Left ventricle myocardium inferior (tissue), 1 donor: ENCODE measurements around the gene WTIP. TPM values are rescaled to one million over a fixed set of nuclear protein-coding genes. Genes with fewer than 3 reads are reported as not detected.

Source experiments
- DNase-seq: peaks from one replicate; pipeline ENCODE4 v3.0.0-alpha.2; 2020
- H3K27ac ChIP-seq: fragments of 200-600 bp; replicated peaks from 2 replicates; pipeline ENCODE4 v1.8.0; 2021
- H3K27me3 ChIP-seq: fragments of 200-600 bp; 2 replicates; pipeline ENCODE4 v1.8.0; 2021; ENCODE audit warnings: low read depth
- H3K36me3 ChIP-seq: fragments of 200-600 bp; 2 replicates; pipeline ENCODE4 v1.8.0; 2021
- H3K4me1 ChIP-seq: fragments of 200-600 bp; 2 replicates; pipeline ENCODE4 v1.8.0; 2021
- H3K4me3 ChIP-seq: fragments of 200-600 bp; 2 replicates; pipeline ENCODE4 v1.8.0; 2021; ENCODE audit warnings: mild to moderate bottlenecking, moderate library complexity
- H3K9me3 ChIP-seq: fragments of 200-600 bp; replicated peaks from 2 replicates; pipeline ENCODE4 v1.8.0; 2021
- intact Hi-C: fragments of 100-400 bp; cut with micrococcal nuclease; formaldehyde crosslinking; loops from one replicate; pipeline ENCODE4 v1.11.0; 2022
- total RNA-seq: library from RNA; stranded (reverse); fragmentation: NEBNext Ultra II Directional; extraction: Animal tissue kit (Norgen Biotek cat#: 25700); gene quantifications from one replicate; pipeline ENCODE4 v1.2.1, GENCODE V29; 2021
- TF ChIP-seq, protein P1 (sequence below): fragments of 200-600 bp; IDR thresholded peaks from 2 replicates; pipeline ENCODE4 v1.8.0; 2021; ENCODE audit warnings: antibody characterized with exemption, mild to moderate bottlenecking, borderline replicate concordance
- donor health status: DM: no; HTN: yes; CAD: no; lungs with severe emphysema.

Gene WTIP
- total RNA-seq, 1 donor from 2014 or later, result 19.5 TPM

DNA sequence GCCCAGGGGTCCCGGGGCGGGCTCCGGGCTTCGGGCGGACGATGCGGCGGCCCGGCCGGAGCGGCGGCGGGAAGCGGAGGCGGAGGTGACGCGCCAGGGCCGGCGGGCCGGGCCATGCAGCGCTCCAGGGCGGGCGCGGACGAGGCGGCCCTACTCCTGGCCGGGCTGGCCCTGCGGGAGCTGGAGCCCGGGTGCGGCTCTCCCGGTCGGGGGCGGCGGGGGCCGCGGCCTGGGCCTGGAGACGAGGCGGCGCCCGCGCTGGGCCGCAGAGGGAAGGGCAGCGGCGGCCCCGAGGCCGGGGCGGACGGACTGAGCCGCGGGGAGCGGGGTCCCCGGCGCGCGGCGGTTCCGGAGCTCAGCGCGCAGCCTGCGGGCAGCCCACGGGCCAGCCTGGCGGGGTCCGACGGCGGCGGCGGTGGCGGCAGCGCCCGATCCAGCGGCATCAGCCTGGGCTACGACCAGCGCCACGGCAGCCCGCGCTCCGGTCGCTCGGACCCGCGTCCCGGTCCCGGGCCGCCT lies 362 bp downstream of the WTIP start:
- peak overlapping the region; percentile 82 for H3K4me3 ChIP-seq
- no peaks in the 10 kb centered on the region for H3K36me3 ChIP-seq
- peaks cover 46% of the 10 kb centered on the region for H3K4me1 ChIP-seq
- TF ChIP-seq, protein P1, sequence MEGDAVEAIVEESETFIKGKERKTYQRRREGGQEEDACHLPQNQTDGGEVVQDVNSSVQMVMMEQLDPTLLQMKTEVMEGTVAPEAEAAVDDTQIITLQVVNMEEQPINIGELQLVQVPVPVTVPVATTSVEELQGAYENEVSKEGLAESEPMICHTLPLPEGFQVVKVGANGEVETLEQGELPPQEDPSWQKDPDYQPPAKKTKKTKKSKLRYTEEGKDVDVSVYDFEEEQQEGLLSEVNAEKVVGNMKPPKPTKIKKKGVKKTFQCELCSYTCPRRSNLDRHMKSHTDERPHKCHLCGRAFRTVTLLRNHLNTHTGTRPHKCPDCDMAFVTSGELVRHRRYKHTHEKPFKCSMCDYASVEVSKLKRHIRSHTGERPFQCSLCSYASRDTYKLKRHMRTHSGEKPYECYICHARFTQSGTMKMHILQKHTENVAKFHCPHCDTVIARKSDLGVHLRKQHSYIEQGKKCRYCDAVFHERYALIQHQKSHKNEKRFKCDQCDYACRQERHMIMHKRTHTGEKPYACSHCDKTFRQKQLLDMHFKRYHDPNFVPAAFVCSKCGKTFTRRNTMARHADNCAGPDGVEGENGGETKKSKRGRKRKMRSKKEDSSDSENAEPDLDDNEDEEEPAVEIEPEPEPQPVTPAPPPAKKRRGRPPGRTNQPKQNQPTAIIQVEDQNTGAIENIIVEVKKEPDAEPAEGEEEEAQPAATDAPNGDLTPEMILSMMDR, result no peak
- H3K9me3 ChIP-seq, result no peaks in the 10 kb centered on the region
- H3K27me3 ChIP-seq, result no peaks in the 10 kb centered on the region
- intact Hi-C loops, result no loop called here
- peak overlapping the region; percentile 90 for H3K27ac ChIP-seq
- peak; percentile 50 for DNase-seq

DNA sequence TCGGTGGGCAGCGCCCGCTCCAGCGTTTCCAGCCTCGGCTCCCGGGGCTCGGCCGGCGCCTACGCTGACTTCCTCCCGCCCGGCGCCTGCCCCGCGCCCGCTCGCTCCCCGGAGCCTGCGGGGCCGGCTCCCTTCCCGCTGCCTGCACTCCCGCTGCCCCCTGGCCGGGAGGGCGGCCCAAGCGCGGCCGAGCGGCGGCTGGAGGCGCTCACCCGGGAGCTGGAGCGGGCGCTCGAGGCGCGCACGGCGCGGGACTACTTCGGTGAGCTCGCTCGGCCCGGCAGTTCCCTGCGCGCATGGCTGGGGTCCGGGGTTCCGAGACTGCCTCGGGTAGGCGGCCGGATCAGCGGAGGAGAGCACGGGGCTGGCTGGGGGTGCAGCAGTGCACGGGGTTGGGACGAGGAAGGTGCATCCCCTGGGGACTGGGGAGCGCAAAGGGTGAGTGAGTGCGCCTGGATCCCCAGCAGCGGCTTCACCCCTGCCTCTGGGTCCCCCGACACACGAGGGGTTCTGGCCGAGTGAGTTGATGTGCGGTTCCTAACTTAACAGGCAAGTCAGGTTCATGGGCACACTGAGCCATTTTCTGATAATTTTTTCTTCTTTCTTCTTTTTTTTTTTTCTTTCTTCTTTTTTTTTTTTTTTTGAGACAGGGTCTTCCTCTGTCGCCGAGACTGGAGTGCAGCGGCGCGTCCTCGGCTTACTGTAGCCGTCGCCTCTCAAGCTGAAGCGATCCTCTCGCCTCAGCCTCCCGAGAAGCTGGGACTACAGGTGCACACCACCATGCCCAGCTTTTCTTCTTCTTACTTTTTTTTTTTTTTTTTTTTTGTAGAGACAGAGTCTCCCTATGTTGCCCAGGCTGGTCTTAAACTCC lies 1.1 kb downstream of the WTIP start:
- Histone ChIP-seq H3K4me3 (peak overlapping the region; percentile 82), H3K9me3 (no peaks in the 10 kb centered on the region), H3K27ac (peak overlapping the region; percentile 90), H3K36me3 (no peaks in the 10 kb centered on the region), H3K4me1 (peaks cover 46% of the 10 kb centered on the region), H3K27me3 (no peaks in the 10 kb centered on the region)
- no peak for DNase-seq
- intact Hi-C loops, result no loop called here
- TF ChIP-seq, protein P1, result no peak

DNA sequence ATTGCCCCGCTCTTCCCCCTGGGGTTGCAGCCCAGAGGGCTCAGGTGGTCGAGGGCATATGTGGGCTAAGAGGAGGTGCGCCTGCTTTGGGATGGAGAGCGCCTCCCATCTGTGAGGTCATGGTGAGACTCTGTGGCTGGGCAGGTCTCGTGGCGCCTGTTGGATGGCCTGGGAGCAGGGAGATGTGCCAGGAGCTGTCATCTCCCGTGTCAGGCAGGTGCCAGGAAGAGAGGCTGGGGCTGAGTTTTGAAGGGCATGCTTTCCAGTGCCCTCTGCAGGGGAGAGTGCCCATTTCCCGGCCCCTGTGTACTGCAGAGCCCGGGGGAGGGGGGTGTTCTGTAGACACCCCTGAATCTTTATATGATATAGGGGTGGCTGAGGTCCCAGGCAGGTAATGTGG lies 2.8 kb downstream of the WTIP start:
- peak; percentile 71 for DNase-seq
- no peaks in the 10 kb centered on the region for H3K9me3 ChIP-seq
- peak overlapping the region; percentile 82 for H3K4me3 ChIP-seq
- TF ChIP-seq, protein P1, result peak; percentile 16
- intact Hi-C loops, result no loop called here
- peaks cover 46% of the 10 kb centered on the region for H3K4me1 ChIP-seq
- no peaks in the 10 kb centered on the region for H3K36me3 ChIP-seq
- H3K27me3 ChIP-seq, result no peaks in the 10 kb centered on the region
- peak overlapping the region; percentile 46 for H3K27ac ChIP-seq

DNA sequence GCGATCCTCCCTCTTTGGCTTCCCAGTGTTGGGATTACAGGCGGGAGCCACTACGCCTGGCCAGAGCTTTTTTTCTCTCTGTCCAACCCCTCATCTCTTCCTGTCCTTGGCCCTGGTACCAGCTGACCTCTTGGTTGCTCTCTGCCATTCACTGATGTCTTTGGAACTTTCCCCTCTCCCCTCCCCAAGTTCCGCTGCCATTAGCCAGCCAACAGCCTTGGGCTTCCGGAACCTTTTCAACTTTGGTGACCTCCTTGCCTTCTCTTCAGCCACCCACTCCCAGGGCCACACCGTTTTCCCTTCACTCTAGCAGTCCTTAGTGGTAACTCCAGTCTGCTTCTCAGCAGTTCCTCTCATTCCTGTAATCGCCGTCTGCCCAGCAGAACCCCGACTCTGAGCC lies 4.3 kb downstream of the WTIP start:
- TF ChIP-seq, protein P1, result no peak
- Histone ChIP-seq H3K27me3 (no peaks in the 10 kb centered on the region), H3K4me1 (peaks cover 44% of the 10 kb centered on the region), H3K27ac (no peak overlapping the region), H3K9me3 (no peaks in the 10 kb centered on the region), H3K36me3 (peaks cover 7% of the 10 kb centered on the region), H3K4me3 (no peak overlapping the region)
- DNase-seq, result no peak
- intact Hi-C loops, result no loop called here

DNA sequence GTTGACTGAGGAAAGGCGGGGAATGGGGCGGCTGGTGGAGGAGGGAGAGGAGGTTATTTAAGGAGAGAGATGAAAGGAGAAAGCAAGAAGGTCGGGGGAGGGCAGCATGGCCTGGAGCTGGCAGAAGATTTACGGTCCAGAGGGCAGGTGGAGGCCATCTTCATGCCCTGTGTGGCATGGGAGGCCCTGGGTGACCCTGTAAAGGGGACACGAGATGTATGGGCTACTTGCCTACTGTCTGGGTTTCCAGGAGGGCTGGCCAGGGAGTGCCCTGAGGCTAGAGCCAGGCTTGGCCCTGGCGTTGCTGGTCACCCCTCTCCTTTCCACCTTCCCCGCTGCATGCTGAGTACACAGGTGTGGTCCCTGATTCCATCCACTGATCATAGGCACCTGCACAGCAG lies 6.1 kb downstream of the WTIP start:
- TF ChIP-seq, protein P1, result no peak
- DNase-seq, result no peak

More for the DNA sequence above, 6.1 kb downstream of the WTIP start:
- Histone ChIP-seq H3K36me3 (peaks cover 23% of the 10 kb centered on the region), H3K27me3 (no peaks in the 10 kb centered on the region), H3K9me3 (no peaks in the 10 kb centered on the region), H3K27ac (no peak overlapping the region), H3K4me1 (peaks cover 33% of the 10 kb centered on the region), H3K4me3 (no peak overlapping the region)
- intact Hi-C loops, result no loop called here
